Measurements from ENCODE around the gene SUSD4. TPM values are rescaled to one million over a fixed set of nuclear protein-coding genes. Genes with fewer than 3 reads are reported as not detected.

SUSD4 gene, protein sequence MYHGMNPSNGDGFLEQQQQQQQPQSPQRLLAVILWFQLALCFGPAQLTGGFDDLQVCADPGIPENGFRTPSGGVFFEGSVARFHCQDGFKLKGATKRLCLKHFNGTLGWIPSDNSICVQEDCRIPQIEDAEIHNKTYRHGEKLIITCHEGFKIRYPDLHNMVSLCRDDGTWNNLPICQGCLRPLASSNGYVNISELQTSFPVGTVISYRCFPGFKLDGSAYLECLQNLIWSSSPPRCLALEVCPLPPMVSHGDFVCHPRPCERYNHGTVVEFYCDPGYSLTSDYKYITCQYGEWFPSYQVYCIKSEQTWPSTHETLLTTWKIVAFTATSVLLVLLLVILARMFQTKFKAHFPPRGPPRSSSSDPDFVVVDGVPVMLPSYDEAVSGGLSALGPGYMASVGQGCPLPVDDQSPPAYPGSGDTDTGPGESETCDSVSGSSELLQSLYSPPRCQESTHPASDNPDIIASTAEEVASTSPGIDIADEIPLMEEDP
- total RNA-seq (10 to 100 TPM in 2 of 5 experiments, 1 to 10 TPM in 2, under 1 TPM in 1; 0.10 to 20.3 (median 7.1) TPM), polyA plus RNA-seq (10 to 100 TPM in 1 of 2 donors, 1 to 10 TPM in 1; 7.7 to 21.5 TPM), total RNA-seq (11.3 reads per million, percentile 38 among the genes with 10 or more reads in this experiment)

GRCh38 chr1:223363856-223364684 lies at the start of gene SUSD4:
SUSD4 (minus strand) TSS chr1:223364176; CDS start chr1:223363425, 751 bp downstream.
- no peaks in the 10 kb centered on the region for H3K4me1 ChIP-seq (ENCODE audit: control insufficient read depth in 2 of 2, insufficient read depth in 2 of 2, low read length in 2 of 2)
- ChIA-PET POLR2A (interaction anchor here (0.6 to 1.4 kb wide), 8 partner anchors 9 to 747 kb away, joined by 3 to 5 read pairs (median 4); no protein-coding TSS in a partner anchor), CTCF (interaction anchor here (0.6 to 8.6 kb wide), 7 partner anchors 111 to 274 kb away, joined by 3 to 79 read pairs (median 3); partner anchors contain the start of gene TLR5)
- peak; percentile 54 to 87 (median 81) for DNase-seq
- no peaks in the 10 kb centered on the region for H3K9me3 ChIP-seq (ENCODE audit: control insufficient read depth in 2 of 3, low read length in 3 of 3)
- Mint-ChIP-seq H3K4me3 (peak within 1 kb of the TSS; percentile 83 to 96 (median 94)), H3K27me3 (peaks cover 0 to 68% (median 0%) of the 10 kb centered on the region in 5 donors), H3K27ac (peak within 1 kb of the TSS in 8 of 9 donors; percentile 61 to 91 (median 72)), H3K4me1 (peaks cover 7 to 29% (median 27%) of the 10 kb centered on the region in 7 donors), H3K36me3 (no peaks in the 10 kb centered on the region), H3K9me3 (peaks cover 0 to 2% (median 0%) of the 10 kb centered on the region in 11 donors)
- peak; percentile 92 for ATAC-seq
- H3K27me3 ChIP-seq (ENCODE audit: control insufficient read depth in 2 of 2, insufficient read depth in 2 of 2, low read length in 2 of 2) = no peaks in the 10 kb centered on the region
- no peaks in the 10 kb centered on the region for H3K36me3 ChIP-seq (ENCODE audit: control insufficient read depth in 2 of 3, insufficient read depth in 3 of 3, low read length in 3 of 3)
- peak within 1 kb of the TSS; percentile 83 for H3K4me3 ChIP-seq (ENCODE audit: low read length)
- intact Hi-C loops (cut with micrococcal nuclease) = loop anchor here (1.0 to 10.0 kb wide), 10 partner anchors 115 to 749 kb away; partner anchors contain the start of genes TLR5 (in 2 of the 2), AIDA (in 1 of the 2), BROX (in 1 of the 2) and DISP1 (in 1 of the 2)
- H3K27ac ChIP-seq (ENCODE audit: low read depth, low read length) = peak within 1 kb of the TSS; percentile 44

DNA sequence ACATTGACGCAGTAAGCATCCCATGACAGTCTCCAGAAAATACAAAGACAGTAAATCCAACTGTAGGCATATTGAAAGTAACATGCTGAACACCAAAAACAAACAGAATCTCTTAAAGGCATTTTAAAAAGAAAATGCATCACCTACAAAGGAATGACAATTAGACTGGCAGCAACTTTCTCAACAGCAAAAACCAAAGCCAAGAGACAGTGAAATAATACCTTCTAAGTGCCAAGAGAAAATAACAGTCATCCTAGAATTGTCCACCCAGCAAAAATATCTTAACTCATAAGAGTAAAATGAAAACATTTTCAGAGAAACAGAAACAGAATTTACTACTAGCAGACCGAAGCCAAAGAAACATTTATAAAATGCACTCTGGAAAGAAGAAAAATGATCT lies 49.2 kb upstream of the SUSD4 start:
- Mint-ChIP-seq H3K27me3 (peaks cover 0 to 11% (median 0%) of the 10 kb centered on the region in 5 donors), H3K27ac (no peak overlapping the region), H3K36me3 (no peaks in the 10 kb centered on the region), H3K9me3 (no peaks in the 10 kb centered on the region), H3K4me3 (no peak overlapping the region), H3K4me1 (peaks cover 0 to 5% (median 0%) of the 10 kb centered on the region in 7 donors)
- no peaks in the 10 kb centered on the region for H3K36me3 ChIP-seq (ENCODE audit: control insufficient read depth in 2 of 3, insufficient read depth in 3 of 3, low read length in 3 of 3)
- H3K4me1 ChIP-seq (ENCODE audit: control insufficient read depth in 2 of 2, insufficient read depth in 2 of 2, low read length in 2 of 2) = no peaks in the 10 kb centered on the region
- ATAC-seq (no peak), DNase-seq (no peak)
- H3K9me3 ChIP-seq (ENCODE audit: control insufficient read depth in 2 of 3, low read length in 3 of 3) = no peaks in the 10 kb centered on the region
- H3K27me3 ChIP-seq (ENCODE audit: control insufficient read depth in 2 of 2, insufficient read depth in 2 of 2, low read length in 2 of 2) = no peaks in the 10 kb centered on the region
- CTCF ChIA-PET = no interaction called here
- POLR2A ChIA-PET = no interaction called here
- H3K27ac ChIP-seq (ENCODE audit: low read depth, low read length) = no peak overlapping the region
- H3K4me3 ChIP-seq (ENCODE audit: low read length) = no peak overlapping the region
- intact Hi-C loops (cut with micrococcal nuclease) = no loop called here

GRCh38 chr1:223411710-223412109 lies 47.7 kb upstream of the SUSD4 start:
- Mint-ChIP-seq H3K4me1 (peaks cover 0 to 2% (median 0%) of the 10 kb centered on the region in 7 donors), H3K27ac (no peak overlapping the region), H3K4me3 (no peak overlapping the region), H3K27me3 (peaks cover 0 to 13% (median 0%) of the 10 kb centered on the region in 5 donors), H3K9me3 (no peaks in the 10 kb centered on the region), H3K36me3 (no peaks in the 10 kb centered on the region)
- ATAC-seq (no peak), DNase-seq (no peak)
- no peaks in the 10 kb centered on the region for H3K36me3 ChIP-seq (ENCODE audit: control insufficient read depth in 2 of 3, insufficient read depth in 3 of 3, low read length in 3 of 3)
- H3K9me3 ChIP-seq (ENCODE audit: control insufficient read depth in 2 of 3, low read length in 3 of 3) = no peaks in the 10 kb centered on the region
- H3K4me3 ChIP-seq (ENCODE audit: low read length) = no peak overlapping the region
- POLR2A ChIA-PET = no interaction called here
- intact Hi-C loops (cut with micrococcal nuclease) = no loop called here
- H3K27ac ChIP-seq (ENCODE audit: low read depth, low read length) = no peak overlapping the region
- CTCF ChIA-PET = interaction anchor here (0.7 kb wide), 1 partner anchor 15 kb away, joined by 3 read pairs; no protein-coding TSS in a partner anchor
- no peaks in the 10 kb centered on the region for H3K4me1 ChIP-seq (ENCODE audit: control insufficient read depth in 2 of 2, insufficient read depth in 2 of 2, low read length in 2 of 2)
- no peaks in the 10 kb centered on the region for H3K27me3 ChIP-seq (ENCODE audit: control insufficient read depth in 2 of 2, insufficient read depth in 2 of 2, low read length in 2 of 2)

GRCh38 chr1:223411309-223411708 lies 47.3 kb upstream of the SUSD4 start:
- Mint-ChIP-seq H3K9me3 (peaks cover 0 to 2% (median 0%) of the 10 kb centered on the region in 11 donors), H3K4me3 (no peak overlapping the region), H3K27me3 (peaks cover 0 to 17% (median 0%) of the 10 kb centered on the region in 5 donors), H3K27ac (no peak overlapping the region), H3K36me3 (no peaks in the 10 kb centered on the region), H3K4me1 (peaks cover 0 to 6% (median 0%) of the 10 kb centered on the region in 7 donors)
- H3K27me3 ChIP-seq (ENCODE audit: control insufficient read depth in 2 of 2, insufficient read depth in 2 of 2, low read length in 2 of 2) = no peaks in the 10 kb centered on the region
- no peak overlapping the region for H3K4me3 ChIP-seq (ENCODE audit: low read length)
- CTCF ChIA-PET = no interaction called here
- H3K9me3 ChIP-seq (ENCODE audit: control insufficient read depth in 2 of 3, low read length in 3 of 3) = no peaks in the 10 kb centered on the region
- no peaks in the 10 kb centered on the region for H3K4me1 ChIP-seq (ENCODE audit: control insufficient read depth in 2 of 2, insufficient read depth in 2 of 2, low read length in 2 of 2)
- no peak for DNase-seq
- POLR2A ChIA-PET = no interaction called here
- ATAC-seq = no peak
- no peaks in the 10 kb centered on the region for H3K36me3 ChIP-seq (ENCODE audit: control insufficient read depth in 2 of 3, insufficient read depth in 3 of 3, low read length in 3 of 3)
- H3K27ac ChIP-seq (ENCODE audit: low read depth, low read length) = no peak overlapping the region
- intact Hi-C loops (cut with micrococcal nuclease) = no loop called here

DNA sequence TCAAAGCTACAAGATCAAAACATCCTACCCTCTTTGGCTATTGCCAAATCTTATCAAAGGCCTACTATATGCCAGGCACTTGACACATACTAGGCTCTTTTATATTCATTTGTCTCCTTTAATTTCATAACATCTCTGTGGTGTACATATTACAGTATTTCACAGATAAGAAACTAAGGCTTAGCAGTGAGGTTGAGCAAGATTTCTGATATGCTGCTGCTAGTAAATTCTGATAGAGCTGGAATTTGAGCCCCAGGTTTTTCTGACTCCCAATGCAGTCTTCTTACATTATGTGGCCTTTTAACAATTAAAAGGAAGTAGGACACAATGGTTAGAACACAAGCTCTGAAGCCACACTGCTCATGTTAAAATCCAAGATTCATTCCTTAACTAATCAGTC lies 46.1 kb upstream of the SUSD4 start:
- ATAC-seq (no peak), DNase-seq (no peak)
- Mint-ChIP-seq H3K4me1 (peaks cover 2 to 18% (median 11%) of the 10 kb centered on the region in 7 donors), H3K27ac (no peak overlapping the region), H3K27me3 (peaks cover 0 to 22% (median 4%) of the 10 kb centered on the region in 5 donors), H3K4me3 (no peak overlapping the region), H3K36me3 (no peaks in the 10 kb centered on the region), H3K9me3 (peaks cover 0 to 8% (median 0%) of the 10 kb centered on the region in 11 donors)
- ChIA-PET POLR2A (interaction anchor here (0.7 kb wide), 1 partner anchor 1076 kb away, joined by 3 read pairs; no protein-coding TSS in a partner anchor), CTCF (no interaction called here)
- intact Hi-C loops (cut with micrococcal nuclease) = no loop called here
- Histone ChIP-seq H3K36me3 (ENCODE audit: control insufficient read depth in 2 of 3, insufficient read depth in 3 of 3, low read length in 3 of 3) (no peaks in the 10 kb centered on the region), H3K27me3 (ENCODE audit: control insufficient read depth in 2 of 2, insufficient read depth in 2 of 2, low read length in 2 of 2) (no peaks in the 10 kb centered on the region), H3K27ac (ENCODE audit: low read depth, low read length) (no peak overlapping the region), H3K4me3 (ENCODE audit: low read length) (no peak overlapping the region), H3K9me3 (ENCODE audit: control insufficient read depth in 2 of 3, low read length in 3 of 3) (no peaks in the 10 kb centered on the region), H3K4me1 (ENCODE audit: control insufficient read depth in 2 of 2, insufficient read depth in 2 of 2, low read length in 2 of 2) (peaks cover 0 to under 1% of the 10 kb centered on the region in 2 donors)

DNA sequence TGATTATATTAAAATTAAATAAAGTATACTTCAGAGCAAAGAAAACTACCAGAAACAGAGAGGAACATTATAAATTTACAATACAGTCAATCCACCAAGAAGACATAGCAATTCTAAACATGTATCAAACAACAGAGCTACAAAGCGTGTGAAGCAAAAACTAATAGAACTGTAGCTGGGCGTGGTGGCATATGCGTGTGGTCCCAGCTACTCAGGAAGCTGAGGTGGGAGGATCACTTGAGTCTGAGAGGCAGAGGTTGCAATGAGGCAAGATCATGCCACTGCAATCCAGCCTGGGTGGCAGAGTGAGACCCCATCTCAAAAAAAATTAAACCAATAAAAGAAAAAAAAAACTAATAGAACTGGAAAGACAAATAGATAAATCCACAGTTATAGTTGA lies 41.5 kb upstream of the SUSD4 start:
- Mint-ChIP-seq H3K27me3 (peaks cover 0 to 11% (median 4%) of the 10 kb centered on the region in 5 donors), H3K36me3 (peaks cover 0 to 7% (median 2%) of the 10 kb centered on the region in 5 donors), H3K4me3 (peak overlapping the region in 4 of 10 donors; percentile 39 to 52 (median 44)), H3K4me1 (peaks cover 5 to 55% (median 32%) of the 10 kb centered on the region in 7 donors), H3K9me3 (peaks cover 0 to 12% (median 7%) of the 10 kb centered on the region in 11 donors), H3K27ac (peak overlapping the region in 2 of 9 donors; percentile 65)
- Histone ChIP-seq H3K27ac (ENCODE audit: low read depth, low read length) (no peak overlapping the region), H3K4me1 (ENCODE audit: control insufficient read depth in 2 of 2, insufficient read depth in 2 of 2, low read length in 2 of 2) (peaks cover 0 to 3% of the 10 kb centered on the region in 2 donors), H3K4me3 (ENCODE audit: low read length) (no peak overlapping the region), H3K27me3 (ENCODE audit: control insufficient read depth in 2 of 2, insufficient read depth in 2 of 2, low read length in 2 of 2) (no peaks in the 10 kb centered on the region), H3K36me3 (ENCODE audit: control insufficient read depth in 2 of 3, insufficient read depth in 3 of 3, low read length in 3 of 3) (no peaks in the 10 kb centered on the region), H3K9me3 (ENCODE audit: control insufficient read depth in 2 of 3, low read length in 3 of 3) (no peaks in the 10 kb centered on the region)
- ChIA-PET POLR2A (no interaction called here), CTCF (no interaction called here)
- ATAC-seq = no peak
- peak in 5 of 9 donors; percentile 9 to 50 (median 14) for DNase-seq
- intact Hi-C loops (cut with micrococcal nuclease) = no loop called here

Data from naive thymus-derived CD4-positive, alpha-beta T cell (primary cell).